ENCODE measurements around the gene LRPAP1. TPM values are rescaled to one million over a fixed set of nuclear protein-coding genes. Genes with fewer than 3 reads are reported as not detected.
A peak's percentile ranks its signal among the peaks of the same experiment; 100 is the strongest.

Gene LRPAP1
- total RNA-seq, 1 experiment from 2014 or later = 110 TPM

GRCh38 chr4:3480528-3481112 is 51.6 kb downstream of the LRPAP1 start:
- in situ Hi-C loops (cut with HindIII; ENCODE audit: low pct_unique_long_range_greater_than_20kb, low sequenced_read_pairs) = no loop called here
- BruUV-seq (replicated peaks) = no TSS peak
- Histone ChIP-seq H3K27ac (ENCODE audit: low read length) (no peak overlapping the region), H3K4me3 (ENCODE audit: low read depth in 2 of 2, low read length in 2 of 2) (no peak overlapping the region), H3K27me3 (ENCODE audit: control insufficient read depth, insufficient read depth, low read length) (no peaks in the 10 kb centered on the region), H3K9me3 (ENCODE audit: control insufficient read depth, insufficient read depth, low read depth, low read length) (no peaks in the 10 kb centered on the region), H3K4me1 (ENCODE audit: control insufficient read depth, insufficient read depth, low read length) (peaks cover 14% of the 10 kb centered on the region), H3K36me3 (ENCODE audit: control insufficient read depth, insufficient read depth, low read length) (no peaks in the 10 kb centered on the region)
- CTCF ChIA-PET = interaction anchor here (0.6 to 1.6 kb wide), 8 partner anchors 11 to 400 kb away, joined by 3 to 5 read pairs (median 3); partner anchors contain the start of gene HGFAC
- DNase-seq (ENCODE audit: low read depth, low spot score) = peak; percentile 24
- peak; percentile 72 for ATAC-seq
- POLR2A ChIA-PET = no interaction called here
- TF ChIP-seq SIN3A (IDR thresholded peaks at IDR 0.05; ENCODE audit: borderline replicate concordance, insufficient read depth, low read depth, low read length) (no peak), POLR2AphosphoS5 (IDR thresholded peaks at IDR 0.05; ENCODE audit: low read depth, low read length) (no peak), CTCF (IDR thresholded peaks at IDR 0.05) (peak; percentile 98)
- intact Hi-C loops (cut with micrococcal nuclease; ENCODE audit: unreplicated experiment) = no loop called here

GRCh38 chr4:3479358-3480101 is 52.7 kb downstream of the LRPAP1 start:
- no peak for DNase-seq (ENCODE audit: low read depth, low spot score)
- intact Hi-C loops (cut with micrococcal nuclease; ENCODE audit: unreplicated experiment) (no loop called here), in situ Hi-C loops (cut with HindIII; ENCODE audit: low pct_unique_long_range_greater_than_20kb, low sequenced_read_pairs) (no loop called here)
- no peak for ATAC-seq
- H3K9me3 ChIP-seq (ENCODE audit: control insufficient read depth, insufficient read depth, low read depth, low read length) = no peaks in the 10 kb centered on the region
- TF ChIP-seq CTCF (IDR thresholded peaks at IDR 0.05) = no peak
- POLR2A ChIA-PET = no interaction called here
- H3K36me3 ChIP-seq (ENCODE audit: control insufficient read depth, insufficient read depth, low read length) = no peaks in the 10 kb centered on the region
- no TSS peak for BruUV-seq (replicated peaks)
- H3K4me1 ChIP-seq (ENCODE audit: control insufficient read depth, insufficient read depth, low read length) = peaks cover 7% of the 10 kb centered on the region
- H3K4me3 ChIP-seq (ENCODE audit: low read depth in 2 of 2, low read length in 2 of 2) = no peak overlapping the region
- no peaks in the 10 kb centered on the region for H3K27me3 ChIP-seq (ENCODE audit: control insufficient read depth, insufficient read depth, low read length)
- no peak overlapping the region for H3K27ac ChIP-seq (ENCODE audit: low read length)
- CTCF ChIA-PET = interaction anchor here (0.8 to 1.6 kb wide), 2 partner anchors 38 to 401 kb away, joined by 3 to 5 read pairs; partner anchors contain the start of gene HGFAC

GRCh38 chr4:3478446-3479357 is 53.5 kb downstream of the LRPAP1 start:
- CTCF ChIA-PET = interaction anchor here (0.5 kb wide), 1 partner anchor 187 kb away, joined by 10 read pairs; no protein-coding TSS in a partner anchor
- no peak for ATAC-seq
- H3K4me3 ChIP-seq (ENCODE audit: low read depth in 2 of 2, low read length in 2 of 2) = no peak overlapping the region

More at GRCh38 chr4:3478446-3479357, 53.5 kb downstream of the LRPAP1 start:
- in situ Hi-C loops (cut with HindIII; ENCODE audit: low pct_unique_long_range_greater_than_20kb, low sequenced_read_pairs) = no loop called here
- DNase-seq (ENCODE audit: low read depth, low spot score) = no peak
- Histone ChIP-seq H3K4me1 (ENCODE audit: control insufficient read depth, insufficient read depth, low read length) (no peaks in the 10 kb centered on the region; the same call in 1 of the 2 replicates), H3K36me3 (ENCODE audit: control insufficient read depth, insufficient read depth, low read length) (no peaks in the 10 kb centered on the region), H3K27me3 (ENCODE audit: control insufficient read depth, insufficient read depth, low read length) (no peaks in the 10 kb centered on the region), H3K27ac (ENCODE audit: low read length) (no peak overlapping the region), H3K9me3 (ENCODE audit: control insufficient read depth, insufficient read depth, low read depth, low read length) (no peaks in the 10 kb centered on the region)
- no peak for TF ChIP-seq SIN3A (IDR thresholded peaks at IDR 0.05; ENCODE audit: borderline replicate concordance, insufficient read depth, low read depth, low read length)
- no TSS peak for BruUV-seq (replicated peaks)
- intact Hi-C loops (cut with micrococcal nuclease; ENCODE audit: unreplicated experiment) = no loop called here
- POLR2A ChIA-PET = no interaction called here

Data from Panc1 (cell line).